GM12891 (cell line): ENCODE data around the gene ABHD6.

Experiments
- DNase-seq: peaks from one replicate; pipeline ENCODE4 v3.0.0; 2011; ENCODE audit warnings: low spot score; ENCODE audit not compliant: insufficient read length
- FAIRE-seq: peaks from 2 replicates; lab custom pipeline; 2011; peaks lifted over from hg19 to GRCh38; lab: Jason Lieb, UNC
- PAX5 ChIP-seq: IDR thresholded peaks from 2 replicates; pipeline ENCODE4 v1.6.1; 2011; ENCODE audit warnings: low read length, moderate library complexity, mild to moderate bottlenecking; ENCODE audit not compliant: insufficient read depth, severe bottlenecking
- POLR2A ChIP-seq: IDR thresholded peaks from 2 replicates; pipeline ENCODE4 v1.6.1; 2011; ENCODE audit warnings: low read depth, low read length, control low read depth
- POLR2AphosphoS5 ChIP-seq: IDR thresholded peaks from 2 replicates; pipeline ENCODE4 v1.6.1; 2011; ENCODE audit warnings: low read depth, low read length, control low read depth
- POU2F2 ChIP-seq: IDR thresholded peaks from 2 replicates; pipeline ENCODE4 v1.6.1; 2011; ENCODE audit warnings: low read depth, mild to moderate bottlenecking, control low read depth, low read length, moderate library complexity
- SPI1 ChIP-seq: IDR thresholded peaks from 2 replicates; pipeline ENCODE4 v1.6.1; 2011; ENCODE audit warnings: low read depth, low read length, control low read depth
- TAF1 ChIP-seq: IDR thresholded peaks from 2 replicates; pipeline ENCODE4 v1.6.1; 2011; ENCODE audit warnings: low read depth, low read length, control low read depth

ABHD6 gene

GRCh38 chr3:58321791-58322190 lies 84.2 kb downstream of the ABHD6 start:
- TF ChIP-seq TAF1 (no peak), PAX5 (no peak), POLR2A (no peak)
- DNase-seq (no peak), FAIRE-seq (no peak)

- FAIRE-seq (no peak), DNase-seq (no peak)
- no peak for TF ChIP-seq POU2F2
- no peak for TF ChIP-seq TAF1
- TF ChIP-seq SPI1: no peak
- no peak for TF ChIP-seq POLR2AphosphoS5
These were observed 85.2 kb downstream of the ABHD6 start for GRCh38 chr3:58322793-58323192.

GRCh38 chr3:58323529-58324390 lies 86.2 kb downstream of the ABHD6 start:
- no peak for TF ChIP-seq PAX5
- TF ChIP-seq POLR2AphosphoS5: no peak
- TF ChIP-seq TAF1: no peak
- TF ChIP-seq SPI1: no peak
- peak; percentile 48 for FAIRE-seq
- DNase-seq: no peak

- DNase-seq (no peak), FAIRE-seq (no peak)
- TF ChIP-seq POLR2A (no peak), POLR2AphosphoS5 (no peak), POU2F2 (no peak), TAF1 (no peak), PAX5 (no peak), SPI1 (no peak)
These were observed 87.1 kb downstream of the ABHD6 start for GRCh38 chr3:58324391-58325390.

GRCh38 chr3:58325525-58325992 lies 88.0 kb downstream of the ABHD6 start:
- FAIRE-seq (peak; percentile 26), DNase-seq (no peak)
- TF ChIP-seq PAX5: no peak
- no peak for TF ChIP-seq SPI1
- no peak for TF ChIP-seq POU2F2
- TF ChIP-seq POLR2AphosphoS5: no peak
- TF ChIP-seq POLR2A: no peak
- no peak for TF ChIP-seq TAF1

- DNase-seq (no peak), FAIRE-seq (no peak)
- TF ChIP-seq PAX5 (no peak), SPI1 (no peak), POLR2A (no peak), TAF1 (no peak), POLR2AphosphoS5 (no peak), POU2F2 (no peak)
These were observed 88.8 kb downstream of the ABHD6 start for GRCh38 chr3:58326267-58326900.

- FAIRE-seq (no peak), DNase-seq (no peak)
- no peak for TF ChIP-seq TAF1
- TF ChIP-seq POU2F2: no peak
- no peak for TF ChIP-seq SPI1
- no peak for TF ChIP-seq PAX5
- TF ChIP-seq POLR2AphosphoS5: no peak
- TF ChIP-seq POLR2A: no peak
These were observed 91.7 kb downstream of the ABHD6 start for GRCh38 chr3:58329150-58329921.

GRCh38 chr3:58329922-58330413 lies 92.4 kb downstream of the ABHD6 start:
- TF ChIP-seq TAF1 (no peak), POLR2AphosphoS5 (no peak), POU2F2 (no peak)
- no peak for FAIRE-seq

More at GRCh38 chr3:58329922-58330413, 92.4 kb downstream of the ABHD6 start:
- no peak for DNase-seq
